AG04450 (cell line): Measurements from ENCODE around the gene DRAP1. TPM values are rescaled to one million over a fixed set of nuclear protein-coding genes. Genes with fewer than 3 reads are reported as not detected.

Experiments used
- CTCF ChIA-PET: fragments of 300-600, 350-600 bp; formaldehyde crosslinking; extraction: SDS; loops from one replicate; lab custom pipeline; 2022; ENCODE audit warnings: antibody characterized with exemption, inconsistent platforms; lab: Charles Lee
- POLR2A ChIA-PET: fragments of 350-600 bp; formaldehyde crosslinking; extraction: SDS; loops from one replicate; lab custom pipeline; 2021; ENCODE audit warnings: antibody characterized with exemption, inconsistent platforms; lab: Yijun Ruan, JAX
- DNase-seq: peaks from one replicate; pipeline ENCODE4 v3.0.0-alpha.2; 2011; ENCODE audit warnings: low read depth, low spot score
- H3K27ac ChIP-seq: one replicate; pipeline ENCODE4 v1.5.1; 2012; ENCODE audit warnings: low read depth, low read length, control low read depth
- H3K27me3 ChIP-seq: one replicate; pipeline ENCODE4 v1.6.0; 2012; ENCODE audit warnings: low read length; ENCODE audit not compliant: control insufficient read depth, insufficient read depth
- H3K4me3 ChIP-seq: 2 replicates; pipeline ENCODE4 v1.5.1; 2011; ENCODE audit warnings: mild to moderate bottlenecking, low read depth, low read length, control low read depth
- H3K9me3 ChIP-seq: 2 replicates; pipeline ENCODE4 v1.5.1; 2012; ENCODE audit warnings: low read length; ENCODE audit not compliant: control insufficient read depth, insufficient read depth
- polyA plus RNA-seq: library from polyadenylated mRNA; depleted of rRNA; stranded (reverse); fragments of >200 nt; gene quantifications from 2 replicates; pipeline ENCODE4 v1.2.3, GENCODE V29; 2011
- TF ChIP-seq, protein P1 (sequence below): IDR thresholded peaks from 2 replicates; pipeline ENCODE4 v1.5.1; 2011; ENCODE audit warnings: low read depth, low read length, control low read depth, inconsistent platforms

The DRAP1 gene
- polyA plus RNA-seq, 1 experiment: 130 TPM

DNA sequence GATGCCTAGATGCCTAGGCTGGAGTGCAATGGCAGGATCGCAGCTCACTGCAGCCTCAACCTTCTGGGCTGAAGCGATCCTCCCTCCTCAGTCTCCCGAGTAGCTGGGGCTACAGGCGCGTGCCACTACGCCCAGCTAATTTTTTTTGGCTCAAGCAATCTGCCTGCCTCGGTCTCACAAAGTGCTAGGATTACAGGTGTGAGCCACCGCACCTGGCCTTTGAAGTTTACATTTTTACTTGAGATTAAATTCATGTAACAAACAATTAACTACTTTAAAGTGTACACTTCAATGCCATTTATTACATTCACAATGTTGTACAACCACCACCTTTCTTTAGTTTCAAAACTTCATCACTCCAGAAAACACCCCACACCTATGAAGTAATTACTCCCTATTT, 15.5 kb upstream of the DRAP1 start:
- Histone ChIP-seq H3K4me3 (no peak overlapping the region), H3K27ac (peak overlapping the region; percentile 87), H3K9me3 (no peaks in the 10 kb centered on the region; the same call in 1 of the 2 replicates), H3K27me3 (no peaks in the 10 kb centered on the region)
- DNase-seq: no peak
- ChIA-PET CTCF (interaction anchor here (4.1 kb wide), 1 partner anchor 15 kb away, joined by 30 read pairs; the partner anchor contains the start of genes CCDC85B and FIBP), POLR2A (interaction anchor here (6.4 to 6.7 kb wide), 2 partner anchors 10 to 14 kb away, joined by 98 to 153 read pairs; partner anchors contain the start of genes CCDC85B and FIBP)
- TF ChIP-seq, protein P1, sequence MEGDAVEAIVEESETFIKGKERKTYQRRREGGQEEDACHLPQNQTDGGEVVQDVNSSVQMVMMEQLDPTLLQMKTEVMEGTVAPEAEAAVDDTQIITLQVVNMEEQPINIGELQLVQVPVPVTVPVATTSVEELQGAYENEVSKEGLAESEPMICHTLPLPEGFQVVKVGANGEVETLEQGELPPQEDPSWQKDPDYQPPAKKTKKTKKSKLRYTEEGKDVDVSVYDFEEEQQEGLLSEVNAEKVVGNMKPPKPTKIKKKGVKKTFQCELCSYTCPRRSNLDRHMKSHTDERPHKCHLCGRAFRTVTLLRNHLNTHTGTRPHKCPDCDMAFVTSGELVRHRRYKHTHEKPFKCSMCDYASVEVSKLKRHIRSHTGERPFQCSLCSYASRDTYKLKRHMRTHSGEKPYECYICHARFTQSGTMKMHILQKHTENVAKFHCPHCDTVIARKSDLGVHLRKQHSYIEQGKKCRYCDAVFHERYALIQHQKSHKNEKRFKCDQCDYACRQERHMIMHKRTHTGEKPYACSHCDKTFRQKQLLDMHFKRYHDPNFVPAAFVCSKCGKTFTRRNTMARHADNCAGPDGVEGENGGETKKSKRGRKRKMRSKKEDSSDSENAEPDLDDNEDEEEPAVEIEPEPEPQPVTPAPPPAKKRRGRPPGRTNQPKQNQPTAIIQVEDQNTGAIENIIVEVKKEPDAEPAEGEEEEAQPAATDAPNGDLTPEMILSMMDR: no peak

DNA sequence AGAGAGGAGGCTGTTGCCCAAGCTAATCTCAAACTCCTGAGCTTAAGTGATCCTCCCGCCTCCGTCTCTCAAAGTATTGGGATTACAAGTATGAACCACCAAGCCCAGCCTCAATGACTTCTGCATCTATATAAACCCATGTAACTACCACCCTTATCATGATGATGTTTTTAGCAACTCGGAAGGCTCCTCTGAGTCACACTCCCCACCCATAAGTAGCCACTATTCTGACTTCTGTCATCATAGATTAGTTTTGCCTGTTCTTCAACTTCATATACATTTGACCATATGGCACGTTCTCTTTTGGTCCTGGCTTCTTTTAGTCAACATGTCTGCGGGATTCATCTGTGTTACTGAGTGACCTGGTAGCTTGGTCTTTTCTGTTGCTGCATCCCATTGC, 12.6 kb upstream of the DRAP1 start:
- H3K4me3 ChIP-seq: no peak overlapping the region
- DNase-seq: no peak
- CTCF ChIA-PET: interaction anchor here (1.3 to 1.6 kb wide), 2 partner anchors 17 to 18 kb away, joined by 5 to 7 read pairs; partner anchors contain the start of genes CCDC85B and FIBP
- POLR2A ChIA-PET: interaction anchor here (1.6 kb wide), 1 partner anchor 9 kb away, joined by 7 read pairs; no protein-coding TSS in a partner anchor
- H3K27me3 ChIP-seq: no peaks in the 10 kb centered on the region
- TF ChIP-seq, protein P1: no peak
- H3K27ac ChIP-seq: no peak overlapping the region
- H3K9me3 ChIP-seq: no peaks in the 10 kb centered on the region

DNA sequence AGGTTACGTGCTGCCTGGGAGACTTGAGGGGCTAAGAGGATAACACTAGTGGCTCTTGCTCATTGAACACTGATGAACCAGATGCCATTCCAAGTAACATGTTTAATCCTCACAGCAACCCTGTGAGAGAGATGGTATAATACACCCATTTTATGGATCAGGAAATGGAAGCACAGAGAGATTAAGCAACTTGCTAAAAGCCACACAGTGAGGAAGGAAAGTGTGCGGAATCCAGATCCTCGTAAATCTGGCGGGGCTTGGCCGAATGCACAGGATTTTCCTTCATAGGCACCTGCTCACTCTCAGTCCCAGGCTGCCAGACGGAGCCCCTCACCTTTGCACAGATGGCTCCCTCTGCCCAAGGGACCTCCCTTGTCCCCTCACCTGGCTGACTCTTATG, 11.3 kb upstream of the DRAP1 start:
- H3K9me3 ChIP-seq: no peaks in the 10 kb centered on the region
- H3K4me3 ChIP-seq: no peak overlapping the region
- no peak overlapping the region for H3K27ac ChIP-seq
- H3K27me3 ChIP-seq: no peaks in the 10 kb centered on the region
- CTCF ChIA-PET: interaction anchor here (0.8 to 1.6 kb wide), 2 partner anchors 20 to 48 kb away, joined by 3 to 4 read pairs; partner anchors contain the start of genes FIBP and MUS81
- TF ChIP-seq, protein P1: no peak
- POLR2A ChIA-PET: no interaction called here
- no peak for DNase-seq

DNA sequence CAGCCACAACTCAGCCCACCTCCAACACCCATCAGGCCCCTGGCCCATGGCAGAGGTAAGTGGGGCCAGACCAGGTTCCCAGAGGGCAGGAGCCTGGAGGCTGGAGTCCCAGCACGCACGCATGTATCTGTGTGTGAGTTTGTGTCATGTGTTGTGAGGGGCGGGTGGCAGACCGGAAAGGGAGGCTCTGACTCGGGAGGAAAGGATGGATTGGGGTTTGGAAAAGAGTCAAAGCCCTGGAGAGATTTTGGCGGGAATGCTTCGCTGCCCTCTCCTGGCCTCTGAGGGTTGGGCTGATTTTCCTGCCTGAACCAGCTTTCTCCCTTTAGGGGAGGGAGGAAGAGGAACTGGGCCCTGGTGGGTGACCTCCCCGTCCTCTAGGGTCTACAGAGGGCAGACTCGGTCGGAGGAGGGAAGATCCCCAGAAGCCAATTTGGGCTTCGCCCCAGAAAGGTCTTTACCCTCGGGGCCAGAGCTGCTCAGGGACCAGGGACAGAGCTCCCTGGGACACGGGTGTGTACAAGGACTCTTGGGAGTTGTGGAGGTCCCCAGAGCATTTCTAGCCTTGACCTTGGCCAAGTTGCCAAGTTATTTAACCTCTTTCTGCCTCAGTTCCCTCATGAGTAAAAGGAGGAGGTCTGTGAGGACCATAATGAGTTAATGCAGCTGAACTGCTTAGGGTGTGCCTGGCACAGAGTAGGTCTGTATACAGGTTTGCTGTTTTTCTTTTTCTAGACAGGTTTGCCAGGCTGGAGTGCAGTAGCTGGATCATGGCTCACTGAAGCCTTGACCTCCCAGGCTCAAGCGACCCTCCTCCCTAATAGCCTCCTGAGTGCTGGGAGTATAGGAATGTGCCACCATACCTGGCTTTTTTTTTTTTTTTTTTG, 7.3 kb upstream of the DRAP1 start:
- no peak for DNase-seq
- Histone ChIP-seq H3K9me3 (no peaks in the 10 kb centered on the region), H3K27me3 (no peaks in the 10 kb centered on the region), H3K4me3 (no peak overlapping the region), H3K27ac (peak overlapping the region; percentile 91)
- POLR2A ChIA-PET: interaction anchor here (0.6 to 5.8 kb wide), 6 partner anchors 11 to 54 kb away, joined by 3 to 98 read pairs (median 4); partner anchors contain the start of genes CCDC85B, CFL1, FIBP and FOSL1
- TF ChIP-seq, protein P1: peak; percentile 17; the same call in 1 of the 2 replicates
- CTCF ChIA-PET: interaction anchor here (0.8 to 2.4 kb wide), 5 partner anchors 10 to 52 kb away, joined by 3 to 10 read pairs (median 4); partner anchors contain the start of genes FIBP and MUS81
